Skeletal muscle satellite cell (primary cell): ENCODE measurements around the gene GRIK1.
A peak's percentile ranks its signal among the peaks of the same experiment; 100 is the strongest.

ENCODE experiments used
- H3K27me3 ChIP-seq: 2 replicates; pipeline ENCODE4 v1.7.0; 2013; ENCODE audit warnings: low read length; ENCODE audit not compliant: control insufficient read depth, insufficient read depth
- H3K36me3 ChIP-seq: 2 replicates; pipeline ENCODE4 v1.7.0; 2013; ENCODE audit warnings: mild to moderate bottlenecking, control low read depth, low read length; ENCODE audit not compliant: insufficient read depth
- H3K4me1 ChIP-seq: 2 replicates; pipeline ENCODE4 v1.7.0; 2013; ENCODE audit warnings: low read length; ENCODE audit not compliant: control insufficient read depth, insufficient read depth
- H3K4me2 ChIP-seq: 2 replicates; pipeline ENCODE4 v1.7.0; 2013; ENCODE audit warnings: mild to moderate bottlenecking, low read length
- H3K4me3 ChIP-seq: 2 replicates; pipeline ENCODE4 v1.7.0; 2013; ENCODE audit warnings: low read length
- H3K9ac ChIP-seq: 2 replicates; pipeline ENCODE4 v1.7.0; 2013; ENCODE audit warnings: mild to moderate bottlenecking, low read depth, low read length, moderate library complexity
- H3K9me3 ChIP-seq: replicated peaks from 2 replicates; pipeline ENCODE4 v1.7.0; 2013; ENCODE audit warnings: mild to moderate bottlenecking, control low read depth, low read length

GRIK1 gene

GRCh38 chr21:29661672-29662442 lies 277.9 kb downstream of the GRIK1 start:
- no peaks in the 10 kb centered on the region for H3K27me3 ChIP-seq
- H3K4me3 ChIP-seq: no peak overlapping the region
- H3K9ac ChIP-seq: no peak overlapping the region
- H3K4me1 ChIP-seq: peaks cover 14% of the 10 kb centered on the region
- H3K9me3 ChIP-seq: no peaks in the 10 kb centered on the region
- no peaks in the 10 kb centered on the region for H3K36me3 ChIP-seq
- no peak overlapping the region for H3K4me2 ChIP-seq

DNA sequence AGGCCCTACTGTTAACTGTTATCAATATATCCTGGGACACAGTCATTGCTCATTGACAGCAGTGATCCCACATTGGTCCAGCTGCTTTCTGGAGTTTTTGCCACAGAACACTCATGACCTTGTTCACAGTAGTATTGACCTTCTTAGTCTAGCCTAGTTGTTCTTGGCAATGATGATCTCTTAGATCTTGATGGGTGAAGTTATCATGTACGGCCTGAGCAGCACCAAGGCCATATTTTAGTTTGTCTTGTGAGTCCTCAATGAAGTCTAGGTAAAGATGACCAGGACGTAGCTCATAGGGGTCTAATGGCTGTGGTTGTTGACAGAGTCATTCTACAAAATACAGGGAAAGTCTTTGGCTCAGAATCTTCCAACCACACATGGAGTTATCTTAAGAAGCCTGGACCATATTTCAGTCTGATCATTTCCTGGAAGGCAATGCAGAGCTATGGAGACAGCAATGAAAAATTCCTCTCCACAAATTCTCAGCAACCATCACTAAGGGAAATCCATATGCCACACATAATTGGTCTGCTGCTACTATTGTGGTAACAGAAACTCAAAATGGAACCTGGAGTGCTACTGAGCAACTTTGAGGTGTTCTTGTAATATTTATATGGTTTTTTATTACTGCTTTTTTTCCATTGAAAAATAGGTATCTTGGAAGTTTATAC lies 279.6 kb downstream of the GRIK1 start:
- H3K9ac ChIP-seq: no peak overlapping the region
- peaks cover 22% of the 10 kb centered on the region for H3K4me1 ChIP-seq
- H3K9me3 ChIP-seq: no peaks in the 10 kb centered on the region
- H3K27me3 ChIP-seq: no peaks in the 10 kb centered on the region
- no peak overlapping the region for H3K4me3 ChIP-seq
- no peak overlapping the region for H3K4me2 ChIP-seq
- no peaks in the 10 kb centered on the region for H3K36me3 ChIP-seq

DNA sequence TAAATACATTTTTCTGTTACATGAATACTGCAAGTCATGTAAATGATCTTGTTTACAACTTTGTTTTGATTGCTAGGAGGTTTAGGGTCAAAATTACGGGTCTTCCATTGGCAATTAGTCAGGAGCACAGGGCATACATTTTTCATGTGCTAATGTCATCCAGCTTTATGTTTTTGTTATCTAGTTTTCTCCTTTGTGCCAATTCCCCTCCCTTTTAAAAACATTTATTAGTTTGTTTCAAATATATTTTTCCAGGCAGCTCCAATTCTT lies 280.9 kb downstream of the GRIK1 start:
- no peak overlapping the region for H3K4me3 ChIP-seq
- H3K36me3 ChIP-seq: no peaks in the 10 kb centered on the region
- no peak overlapping the region for H3K9ac ChIP-seq
- H3K9me3 ChIP-seq: no peaks in the 10 kb centered on the region
- no peaks in the 10 kb centered on the region for H3K27me3 ChIP-seq
- H3K4me2 ChIP-seq: no peak overlapping the region
- H3K4me1 ChIP-seq: peaks cover 22% of the 10 kb centered on the region

DNA sequence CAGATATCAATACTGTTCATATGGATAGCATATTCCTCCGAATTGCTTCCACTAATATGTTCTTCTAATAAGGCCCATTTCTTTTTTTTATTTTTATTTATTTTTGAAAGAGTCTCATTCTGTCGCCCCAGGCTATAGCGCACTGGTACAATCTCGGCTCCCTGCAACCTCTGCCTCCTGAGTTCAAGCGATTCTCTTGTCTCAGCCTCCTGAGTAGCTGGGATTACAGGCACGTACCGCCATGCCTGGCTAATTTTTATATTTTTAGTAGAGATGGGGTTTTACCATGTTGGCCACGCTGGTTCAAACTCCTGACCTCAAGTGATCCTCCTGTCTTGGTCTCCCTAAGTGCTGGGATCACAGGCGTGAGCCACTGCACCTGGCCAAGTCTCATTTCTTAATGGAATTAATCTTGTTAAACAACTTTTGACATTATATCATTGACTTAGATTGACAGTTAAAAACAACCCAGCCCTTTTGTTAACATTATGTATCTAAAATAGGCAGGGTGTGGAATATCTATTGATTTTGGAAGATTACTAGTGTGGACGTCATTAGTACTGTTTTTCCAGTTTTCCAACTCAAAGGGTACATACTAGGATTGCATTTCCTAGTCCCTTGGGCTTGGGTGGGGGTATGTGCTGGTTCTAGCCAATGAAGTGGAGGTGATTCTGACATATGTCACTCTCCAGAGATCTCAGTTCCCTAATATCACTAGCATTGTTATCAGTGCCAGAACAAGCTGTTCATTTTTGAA lies 281.4 kb downstream of the GRIK1 start:
- Histone ChIP-seq H3K4me1 (peaks cover 22% of the 10 kb centered on the region), H3K4me2 (no peak overlapping the region), H3K27me3 (no peaks in the 10 kb centered on the region), H3K36me3 (no peaks in the 10 kb centered on the region), H3K4me3 (no peak overlapping the region), H3K9ac (no peak overlapping the region), H3K9me3 (no peaks in the 10 kb centered on the region)

DNA sequence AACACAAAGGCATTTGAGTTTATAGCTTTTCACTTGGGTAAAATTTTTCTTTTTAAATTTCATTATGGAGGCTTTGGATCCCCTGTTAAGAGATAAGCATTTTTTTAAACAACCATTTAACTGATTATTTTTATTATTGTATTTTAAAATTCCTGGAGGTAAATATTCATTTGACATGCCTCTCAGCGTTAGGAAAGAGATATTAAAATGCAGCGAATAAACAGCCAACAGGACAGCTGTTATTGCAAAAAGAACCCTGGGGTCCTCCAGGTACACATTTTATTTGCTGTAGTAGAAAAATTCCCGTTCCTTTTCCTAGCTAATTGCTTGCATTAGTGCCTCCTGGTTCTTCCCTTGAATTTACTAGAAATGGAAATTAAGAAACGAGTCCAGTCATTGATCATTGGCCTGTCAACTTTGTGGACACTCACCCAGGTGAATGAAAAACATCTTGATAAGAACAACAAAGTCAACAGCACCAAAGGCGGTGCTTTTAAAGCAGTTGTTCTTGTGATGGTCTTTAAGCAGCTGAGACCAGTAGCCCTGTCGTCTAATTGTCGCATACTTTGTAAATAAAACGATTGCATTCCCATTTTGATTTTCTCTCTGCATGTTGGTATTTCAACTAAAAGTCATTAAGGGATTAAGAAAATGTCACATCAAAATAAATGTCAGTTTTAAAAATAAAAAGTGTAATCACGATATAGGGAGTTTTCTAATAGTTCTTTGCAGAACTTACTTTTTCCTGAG lies 282.4 kb downstream of the GRIK1 start:
- H3K4me1 ChIP-seq: peaks cover 22% of the 10 kb centered on the region
- H3K4me2 ChIP-seq: peak overlapping the region; percentile 56
- peak overlapping the region; percentile 31 for H3K9ac ChIP-seq
- H3K9me3 ChIP-seq: no peaks in the 10 kb centered on the region
- H3K27me3 ChIP-seq: no peaks in the 10 kb centered on the region
- no peak overlapping the region for H3K4me3 ChIP-seq
- H3K36me3 ChIP-seq: no peaks in the 10 kb centered on the region

DNA sequence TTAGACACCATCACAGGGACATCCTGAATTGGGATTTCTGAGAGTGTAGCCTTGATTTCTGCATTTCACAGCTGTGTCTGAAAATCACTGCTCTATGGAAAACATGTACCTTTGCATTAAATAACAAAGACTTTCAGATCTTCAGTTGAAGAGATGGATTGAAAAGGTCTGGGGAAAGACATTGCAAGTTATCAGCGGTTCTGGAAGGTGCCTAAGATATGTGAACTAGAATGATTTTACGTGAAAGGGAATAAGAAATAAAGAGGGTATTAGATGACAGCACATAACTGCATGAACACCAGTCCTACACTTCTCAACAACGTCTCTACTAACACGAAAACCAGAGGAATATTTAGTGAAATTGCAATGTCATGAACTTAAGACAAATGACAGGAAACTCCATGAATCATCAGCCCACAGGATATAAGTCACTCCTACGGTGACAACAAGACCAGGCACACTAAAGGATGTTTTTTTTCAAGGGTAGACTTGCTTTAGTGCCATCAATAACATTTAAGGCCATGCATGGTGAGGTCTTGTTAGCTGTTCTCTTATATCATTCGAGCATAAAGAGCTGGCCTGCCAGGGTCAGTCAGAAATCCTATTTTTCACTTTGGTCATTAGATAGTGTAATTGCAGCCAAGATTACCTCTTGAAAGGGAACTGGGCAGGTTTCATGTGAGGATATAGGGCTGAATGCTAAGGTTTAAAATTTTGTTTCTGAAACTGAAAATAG lies 283.1 kb downstream of the GRIK1 start:
- no peaks in the 10 kb centered on the region for H3K27me3 ChIP-seq
- peaks cover 22% of the 10 kb centered on the region for H3K4me1 ChIP-seq
- H3K4me2 ChIP-seq: peak overlapping the region; percentile 56
- H3K9ac ChIP-seq: peak overlapping the region; percentile 35
- H3K4me3 ChIP-seq: no peak overlapping the region
- H3K36me3 ChIP-seq: no peaks in the 10 kb centered on the region
- H3K9me3 ChIP-seq: no peaks in the 10 kb centered on the region

- Histone ChIP-seq H3K9me3 (no peaks in the 10 kb centered on the region), H3K27me3 (no peaks in the 10 kb centered on the region), H3K4me1 (peaks cover 22% of the 10 kb centered on the region), H3K36me3 (no peaks in the 10 kb centered on the region), H3K9ac (no peak overlapping the region), H3K4me2 (no peak overlapping the region), H3K4me3 (no peak overlapping the region)
These were observed 284.2 kb downstream of the GRIK1 start for GRCh38 chr21:29655577-29655976.

- Histone ChIP-seq H3K4me2 (no peak overlapping the region), H3K9ac (no peak overlapping the region), H3K9me3 (no peaks in the 10 kb centered on the region), H3K4me3 (no peak overlapping the region), H3K27me3 (no peaks in the 10 kb centered on the region), H3K4me1 (peaks cover 22% of the 10 kb centered on the region), H3K36me3 (no peaks in the 10 kb centered on the region)
These were observed 284.9 kb downstream of the GRIK1 start for GRCh38 chr21:29654855-29655254.

GRCh38 chr21:29654203-29654602 lies 285.6 kb downstream of the GRIK1 start:
- H3K9ac ChIP-seq: no peak overlapping the region
- H3K4me1 ChIP-seq: peaks cover 19% of the 10 kb centered on the region
- no peak overlapping the region for H3K4me2 ChIP-seq
- H3K36me3 ChIP-seq: no peaks in the 10 kb centered on the region
- H3K27me3 ChIP-seq: no peaks in the 10 kb centered on the region
- no peak overlapping the region for H3K4me3 ChIP-seq
- H3K9me3 ChIP-seq: no peaks in the 10 kb centered on the region

DNA sequence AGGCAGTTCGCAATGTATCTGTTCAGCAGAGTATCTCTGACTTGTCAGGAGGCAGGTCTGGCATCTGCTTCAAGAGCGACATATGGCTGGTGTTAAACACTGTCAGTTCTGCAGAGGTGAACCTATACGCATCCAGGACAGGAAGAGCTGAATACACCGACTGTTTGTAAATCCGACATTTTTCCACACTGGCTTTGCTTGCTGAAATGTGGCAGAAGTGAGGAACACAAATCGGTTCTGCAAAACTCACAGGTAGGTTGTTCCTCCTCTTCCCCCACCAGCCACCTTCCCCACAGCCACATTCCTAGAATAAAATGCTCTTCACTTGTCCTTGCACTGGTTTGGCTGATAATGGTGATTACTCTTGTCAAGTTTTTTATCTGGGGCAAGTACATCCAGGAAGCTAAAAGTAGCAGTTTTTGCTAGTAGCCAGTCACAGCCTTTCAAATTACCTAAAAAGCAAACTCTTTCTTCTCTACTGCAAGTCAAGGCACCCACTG lies 289.2 kb downstream of the GRIK1 start:
- Histone ChIP-seq H3K27me3 (no peaks in the 10 kb centered on the region), H3K36me3 (no peaks in the 10 kb centered on the region), H3K9me3 (no peaks in the 10 kb centered on the region), H3K9ac (no peak overlapping the region), H3K4me2 (no peak overlapping the region), H3K4me1 (no peaks in the 10 kb centered on the region), H3K4me3 (no peak overlapping the region)
